Activated CD4-positive, alpha-beta T cell treated with anti-CD3 and anti-CD28 coated beads, Interleukin-2, amount 50 U/mL, for 16 hours (primary cell): ENCODE results near the gene ADGRA1.

ENCODE experiments used
- DNase-seq: peaks from one replicate; pipeline ENCODE4 v3.0.0-alpha.2; 2020

The ADGRA1 gene

DNA sequence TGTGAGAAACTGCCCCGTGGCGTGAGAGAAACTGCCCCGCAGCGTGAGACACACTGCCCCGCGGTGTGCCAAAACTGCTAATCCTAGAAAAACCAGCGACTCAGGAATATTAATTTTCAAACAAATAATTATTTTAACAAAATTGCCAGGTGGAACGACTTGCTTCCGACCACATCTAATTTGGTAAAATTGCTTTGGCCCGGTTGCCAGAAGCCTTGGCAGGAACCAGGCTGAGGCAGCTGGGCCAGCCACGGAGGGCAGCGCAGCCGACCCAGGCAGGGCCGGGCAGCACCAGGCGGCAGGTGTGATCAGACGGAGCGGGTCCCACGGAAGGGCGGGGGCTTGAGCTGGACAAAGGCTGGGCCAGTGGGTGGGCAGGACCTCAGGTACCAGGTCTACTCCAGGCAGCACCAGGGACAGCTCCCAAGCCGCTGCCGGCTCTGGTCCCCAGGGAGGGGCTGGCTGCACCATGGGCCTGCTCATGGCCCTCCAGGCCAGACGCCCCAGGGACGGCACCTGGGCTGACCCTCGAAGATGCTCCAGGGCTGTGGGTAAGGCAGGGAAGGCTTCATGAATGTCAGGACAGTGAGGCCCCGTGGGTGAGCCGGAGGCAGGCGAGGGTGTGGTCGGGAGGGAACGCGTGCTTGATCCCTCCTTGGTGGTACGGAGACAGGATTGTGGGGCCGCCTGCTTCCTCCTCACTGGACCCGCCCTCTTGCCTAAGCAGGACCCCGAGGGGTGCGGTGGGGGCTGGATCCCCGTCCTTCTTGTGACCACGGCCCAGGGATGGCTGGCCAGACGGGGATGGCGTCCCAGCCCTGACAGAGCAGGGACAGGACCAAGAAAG, 7.7 kb upstream of the ADGRA1 start:
- DNase-seq = no peak

DNA sequence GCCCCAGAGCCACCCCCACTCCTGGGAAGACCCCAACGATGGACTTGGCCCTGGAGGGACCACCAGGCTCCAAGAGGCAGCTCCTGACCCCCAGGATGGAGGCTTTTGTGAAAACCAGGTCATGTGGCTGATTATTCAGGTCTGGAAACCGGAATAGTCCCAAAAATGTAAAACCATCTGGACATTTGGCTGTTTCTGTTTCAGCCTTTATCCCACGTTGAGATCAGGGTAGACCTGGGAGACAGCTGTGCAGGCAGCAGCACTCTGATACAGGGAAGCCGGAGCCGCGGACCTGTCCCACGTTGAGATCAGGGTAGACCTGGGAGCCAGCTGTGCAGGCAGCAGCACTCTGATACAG, 7.1 kb upstream of the ADGRA1 start:
- no peak for DNase-seq

DNA sequence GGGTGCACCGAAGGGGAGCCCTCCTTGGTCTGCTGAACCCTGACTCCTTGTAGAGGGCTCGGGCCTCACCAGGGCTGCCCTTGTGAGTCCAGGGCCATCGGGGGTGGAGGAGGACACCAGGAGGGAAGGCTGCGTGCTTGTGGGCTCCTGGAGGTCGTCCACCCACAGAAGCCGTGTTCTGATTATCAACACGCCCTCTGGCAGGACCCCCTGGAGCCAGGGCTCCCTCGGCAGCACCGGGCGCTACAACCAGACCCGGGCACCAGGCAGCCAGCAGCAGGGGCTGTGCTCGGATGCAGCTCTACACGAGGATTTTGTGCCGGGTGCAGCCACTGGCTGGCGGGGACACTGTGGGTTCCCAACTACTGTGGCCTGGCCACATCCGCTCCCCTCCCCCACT, 6.1 kb upstream of the ADGRA1 start:
- no peak for DNase-seq

DNA sequence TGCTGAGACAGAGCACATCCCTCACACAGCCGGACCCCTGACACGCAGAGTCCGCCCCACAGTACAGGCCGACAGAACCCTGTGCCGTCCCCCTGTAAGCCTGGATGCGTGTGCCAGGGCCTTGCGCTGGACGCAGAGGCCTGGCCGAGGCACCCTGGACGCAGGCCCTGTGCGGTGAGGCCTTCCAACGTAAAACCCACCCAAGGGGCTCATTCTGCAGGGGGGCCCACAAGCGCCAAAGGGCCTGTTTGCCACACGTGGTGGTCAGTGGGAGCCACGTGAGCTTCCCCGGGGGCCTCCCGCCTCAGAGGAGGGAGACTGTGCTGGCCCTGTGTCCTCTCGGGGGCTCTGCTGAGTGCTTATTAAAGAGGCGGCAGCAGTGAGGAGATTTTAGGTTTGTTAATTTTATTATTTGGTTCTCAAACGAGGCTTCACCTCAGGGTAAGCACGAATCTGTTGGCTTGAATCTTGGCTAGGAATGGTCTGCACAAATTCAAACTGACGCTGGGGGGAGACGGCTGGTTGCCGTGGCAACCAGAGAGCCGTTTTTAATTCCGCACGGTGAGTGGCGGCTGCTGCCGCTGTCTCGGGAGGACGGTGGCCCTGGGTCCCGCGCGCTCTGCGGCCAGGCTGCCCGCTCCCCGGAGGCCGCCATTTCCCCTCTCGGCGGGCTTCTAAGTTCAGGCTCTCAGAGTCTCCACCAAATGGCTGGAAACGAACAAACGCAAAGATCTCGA, 4.9 kb upstream of the ADGRA1 start:
- DNase-seq = no peak

DNA sequence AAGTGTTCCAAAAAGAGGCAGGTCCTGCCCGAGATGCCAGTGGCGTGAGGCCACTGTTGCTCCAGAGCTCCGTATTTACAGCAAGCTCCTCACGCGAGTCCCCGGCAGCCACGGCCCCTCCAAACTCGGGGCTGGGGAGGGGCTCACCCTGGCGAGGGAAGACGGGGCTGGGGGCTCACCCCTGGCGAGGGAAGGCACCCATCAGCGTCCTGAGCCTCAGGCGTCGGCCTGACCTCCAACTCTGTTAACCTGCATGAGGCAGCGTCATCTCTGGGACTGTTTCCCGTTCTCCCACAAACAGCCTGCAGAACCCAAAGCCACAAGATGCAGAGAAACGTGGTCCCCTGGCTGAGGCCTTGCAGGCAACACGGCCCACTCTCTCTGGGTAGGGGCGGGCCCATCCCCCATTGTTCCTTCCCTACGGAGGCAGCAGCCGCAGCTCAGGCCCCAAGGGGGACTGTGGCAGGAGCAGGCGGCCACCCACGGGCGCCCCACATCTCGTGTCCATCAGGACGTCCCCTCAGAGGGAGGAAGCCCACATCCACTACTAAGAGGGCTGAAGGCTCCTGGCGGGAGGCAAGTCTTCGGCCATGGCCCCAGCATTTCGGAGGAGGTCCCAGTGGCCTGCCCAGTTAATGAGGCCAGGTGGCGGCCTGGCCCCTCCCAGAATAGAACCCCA, 4.2 kb upstream of the ADGRA1 start:
- no peak for DNase-seq

DNA sequence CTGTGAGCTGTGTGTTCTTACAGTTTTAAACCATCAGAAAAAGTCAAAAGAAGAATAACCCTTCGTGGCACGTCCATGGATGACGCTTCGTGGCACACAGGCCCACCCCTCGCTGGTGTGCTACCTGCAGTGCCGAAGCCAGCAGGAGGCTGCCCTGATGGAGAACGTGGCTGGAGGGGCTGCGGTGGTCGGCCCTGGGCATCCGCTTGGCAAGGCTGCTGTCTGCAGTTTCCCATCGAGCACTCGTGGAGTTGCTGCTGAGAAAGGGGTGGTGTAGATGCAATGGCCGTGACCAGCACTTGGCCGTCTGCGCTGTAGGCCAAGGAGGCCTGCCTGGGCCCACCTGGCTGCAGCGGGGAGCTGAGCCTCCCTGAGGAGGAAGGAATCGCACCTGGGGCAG, 3.2 kb upstream of the ADGRA1 start:
- DNase-seq = no peak

DNA sequence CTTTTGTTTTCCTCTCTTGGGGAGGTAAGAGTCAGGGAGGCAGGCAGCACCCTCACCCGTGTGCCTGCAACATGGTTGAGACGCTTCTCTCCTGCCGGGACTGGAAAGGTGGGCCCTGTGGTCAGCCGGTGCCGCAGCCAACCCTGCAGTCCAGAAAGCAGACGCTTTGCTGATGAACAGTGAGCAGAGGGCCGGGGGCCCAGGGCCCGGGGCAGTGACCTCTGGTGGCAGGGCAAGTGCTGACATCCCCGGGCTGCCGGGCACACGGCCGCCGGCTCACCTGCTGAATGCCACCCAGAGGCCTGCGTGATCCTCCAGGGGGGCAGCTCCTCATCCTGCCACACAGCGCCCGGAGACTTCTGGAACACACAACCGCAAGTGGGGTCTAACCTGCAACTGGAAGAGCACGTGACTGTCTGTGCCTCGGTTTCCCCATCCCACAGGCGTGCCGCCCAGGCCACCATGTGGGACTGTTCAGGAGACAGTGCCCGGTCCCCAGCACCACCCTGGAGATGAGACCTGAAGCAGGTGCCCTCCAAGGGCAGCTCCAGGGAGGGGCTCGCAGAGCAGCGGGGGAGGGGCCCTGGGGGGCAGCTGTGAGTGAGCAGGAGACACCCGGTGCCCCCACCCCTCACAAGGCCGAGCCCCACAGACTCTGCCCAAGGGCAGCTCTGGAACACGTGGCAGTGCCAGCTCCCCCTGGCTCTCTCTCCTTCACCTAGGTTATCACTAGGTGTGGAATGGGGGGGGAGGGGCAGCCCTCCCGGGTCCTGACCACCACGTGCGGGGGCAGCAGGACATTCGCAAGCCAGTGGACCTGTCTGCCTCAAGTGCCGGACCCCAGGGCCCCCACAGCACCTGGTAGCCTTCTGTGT, 2.2 kb upstream of the ADGRA1 start:
- no peak for DNase-seq

DNA sequence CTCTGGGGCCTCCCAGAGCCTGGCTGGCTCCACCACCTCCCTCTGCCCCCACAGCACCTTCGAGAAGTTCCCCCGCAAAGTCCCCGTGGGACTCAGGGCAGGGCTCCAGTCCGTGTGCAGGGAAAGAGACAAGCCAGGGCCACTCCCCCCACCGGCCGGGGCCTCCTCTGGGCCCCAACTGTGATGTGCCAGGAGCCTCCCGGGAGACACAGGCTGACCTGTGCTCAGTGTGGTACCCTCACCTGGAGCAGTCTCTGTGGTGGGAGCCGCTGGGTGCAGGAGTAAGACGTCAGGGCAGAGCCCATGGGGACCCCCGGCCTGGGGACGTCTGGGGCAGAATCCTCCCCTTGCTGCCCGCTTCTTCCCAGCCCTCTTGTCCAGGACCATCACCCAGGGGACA, 1.5 kb upstream of the ADGRA1 start:
- DNase-seq = no peak

DNA sequence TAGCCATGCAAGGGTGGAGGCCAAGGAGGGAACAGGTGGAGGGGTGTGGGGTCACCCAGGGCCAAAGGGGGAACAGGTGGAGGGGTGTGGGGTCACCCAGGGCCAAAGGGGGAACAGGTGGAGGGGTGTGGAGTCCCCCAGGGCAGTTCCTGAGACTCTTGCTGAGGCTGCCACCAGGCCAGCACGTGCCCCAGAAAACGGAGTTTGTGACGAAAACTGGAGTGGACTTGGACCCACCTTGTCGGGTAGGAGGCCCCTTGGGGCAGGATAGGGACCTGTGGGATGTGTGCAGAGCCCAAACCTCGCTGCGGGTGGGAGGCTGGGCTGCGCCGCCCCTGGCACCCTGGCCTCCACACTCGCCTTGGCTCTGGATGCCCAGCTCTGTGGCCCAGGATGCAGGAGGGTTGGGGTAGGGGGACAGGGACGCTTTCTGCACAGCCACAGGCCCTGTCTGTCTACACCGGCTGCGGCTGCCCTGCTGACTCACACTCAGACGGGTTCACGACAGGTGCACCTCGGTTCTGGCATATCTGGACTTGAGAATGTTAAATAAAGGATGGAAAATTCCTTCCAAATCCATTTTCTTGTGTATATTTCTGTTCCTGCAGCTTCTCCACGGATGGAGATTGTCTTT, 562 bp upstream of the ADGRA1 start:
- no peak for DNase-seq

DNA sequence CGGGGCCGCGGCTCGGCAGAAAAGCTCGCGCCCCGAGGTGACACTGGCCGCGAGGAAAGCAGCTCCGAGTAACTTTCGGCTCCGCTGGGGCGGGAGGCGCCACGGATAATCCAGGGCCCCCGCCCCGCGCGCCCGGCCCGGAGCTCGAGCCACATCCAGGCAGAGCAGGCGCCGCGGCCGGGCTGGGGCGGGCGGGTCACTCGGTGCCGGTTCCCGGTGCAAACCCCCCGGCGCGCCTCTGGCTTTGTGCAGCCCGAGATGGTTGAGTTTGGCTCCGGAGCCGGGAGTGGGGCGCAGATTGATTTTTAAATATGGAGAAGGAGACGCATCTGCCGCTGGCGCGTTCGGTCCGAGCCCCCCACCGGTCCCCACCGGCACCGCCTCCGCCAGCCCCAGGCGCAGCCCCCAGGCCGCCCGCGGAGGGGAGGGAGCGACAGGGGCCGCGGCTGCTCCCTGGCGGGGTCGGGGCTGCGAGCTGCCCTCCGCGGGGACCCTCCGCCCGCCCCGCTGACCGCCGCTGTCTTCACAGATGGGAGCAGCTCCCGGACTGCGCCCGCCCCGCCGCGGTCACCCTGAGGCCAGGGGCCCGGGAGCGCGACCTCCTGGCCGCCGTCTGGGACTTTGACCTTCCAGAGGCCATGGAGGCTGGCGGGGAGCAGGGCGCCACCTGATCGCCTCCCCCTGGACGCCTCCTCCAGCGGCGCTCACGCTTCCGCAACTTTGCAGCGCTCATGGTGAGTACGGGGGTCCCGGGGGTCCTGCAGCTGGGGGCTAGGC, 643 bp downstream of the ADGRA1 start:
- DNase-seq = no peak

DNA sequence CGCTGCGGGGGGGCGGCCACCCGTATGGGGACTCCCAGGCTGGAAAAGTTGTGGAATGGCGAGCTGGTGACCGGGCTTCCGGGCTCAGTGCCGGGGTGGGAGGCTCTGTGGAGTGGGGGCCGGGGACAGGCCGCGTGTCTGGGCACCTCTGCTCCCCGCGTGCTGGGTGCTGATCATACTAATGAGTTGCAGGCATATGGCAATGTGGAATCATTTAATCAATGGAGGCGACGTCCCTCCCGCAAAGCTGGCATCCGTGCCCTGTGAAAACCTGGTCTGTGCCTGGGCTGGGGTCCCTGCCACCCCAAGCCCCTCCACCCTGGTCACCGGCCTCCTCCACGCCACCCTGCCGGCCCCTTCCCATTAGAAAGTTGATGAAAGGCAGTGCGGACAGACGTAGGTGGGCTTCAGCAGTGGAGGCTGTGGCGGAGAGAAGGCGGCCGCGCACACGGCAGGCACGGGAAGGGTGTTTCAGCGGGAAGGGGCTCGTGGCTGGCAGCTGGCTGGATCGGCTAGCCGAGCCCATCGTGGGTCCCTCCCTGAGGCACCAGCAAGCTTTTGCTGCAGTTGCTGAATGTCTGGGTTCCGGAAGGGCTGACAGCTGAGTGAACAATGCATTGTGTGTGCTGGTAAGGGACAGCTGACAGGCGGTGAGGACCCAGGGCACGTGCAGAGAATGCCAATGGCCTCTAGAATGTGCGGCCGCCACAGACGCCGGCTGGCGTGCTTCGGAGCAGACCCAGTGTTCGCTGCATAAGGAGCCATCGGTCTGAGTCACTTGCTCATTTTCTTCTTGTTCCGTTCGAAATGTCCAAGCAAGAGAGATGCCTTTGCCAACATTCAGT, 1.5 kb downstream of the ADGRA1 start:
- DNase-seq = no peak

DNA sequence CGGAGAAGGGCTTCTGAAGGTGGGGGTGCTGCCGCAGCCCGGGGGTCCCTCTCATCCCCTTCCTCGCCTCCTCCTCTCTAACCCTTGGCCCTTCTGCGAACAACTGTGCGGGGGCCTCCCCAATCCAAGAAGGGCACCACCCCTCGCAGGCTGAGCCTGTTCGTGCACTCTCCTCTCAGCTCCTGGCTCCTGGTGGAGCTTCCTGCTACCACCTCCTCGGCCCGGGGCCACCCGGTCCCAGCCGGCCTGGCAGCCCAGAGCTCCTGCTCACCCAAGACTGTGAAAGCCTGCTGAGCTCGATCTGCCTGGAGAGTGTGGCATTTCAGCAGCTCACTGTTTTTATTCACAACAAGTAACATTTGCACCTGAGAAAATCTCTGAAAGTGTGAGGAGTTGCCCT, 2.4 kb downstream of the ADGRA1 start:
- DNase-seq = no peak

DNA sequence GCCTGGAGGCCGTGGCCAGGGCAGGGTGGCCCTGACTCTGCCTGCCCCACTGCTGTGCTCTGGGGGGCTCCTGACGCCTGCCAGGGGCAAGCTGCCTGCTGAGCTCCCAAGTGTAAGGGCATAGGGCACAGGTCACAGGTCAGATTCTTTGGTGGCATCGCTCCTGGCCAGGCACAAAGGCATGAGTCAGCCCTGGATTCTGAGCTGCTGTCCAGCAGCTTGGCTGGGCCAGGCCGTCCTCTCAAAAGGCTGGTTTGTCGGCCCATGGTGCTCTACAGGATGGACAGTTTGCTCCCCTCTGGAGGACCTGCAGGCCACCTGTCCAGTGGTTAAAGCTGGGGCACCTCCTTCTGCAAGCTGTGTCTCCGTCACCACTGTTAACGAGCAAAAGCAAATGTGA, 2.9 kb downstream of the ADGRA1 start:
- DNase-seq = no peak

DNA sequence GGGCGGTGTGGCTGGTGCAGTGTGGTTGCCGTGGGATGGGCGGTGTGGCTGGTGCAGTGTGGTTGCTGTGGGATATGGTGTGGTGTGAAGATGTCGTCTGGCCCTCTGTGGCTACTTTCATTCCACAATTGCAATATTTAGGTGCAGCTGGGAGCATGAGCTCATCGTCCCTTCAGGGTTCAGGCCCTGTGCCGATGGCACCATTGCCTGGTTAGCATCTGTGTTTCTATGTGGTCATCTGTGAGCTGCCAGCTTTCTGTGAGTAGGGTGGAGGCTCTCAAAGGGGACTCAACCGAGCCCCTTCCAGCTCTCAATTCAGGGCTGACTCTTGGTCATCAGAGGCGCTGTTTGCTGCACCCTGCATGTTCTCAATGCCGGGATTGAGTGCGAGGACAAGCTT, 3.6 kb downstream of the ADGRA1 start:
- no peak for DNase-seq

DNA sequence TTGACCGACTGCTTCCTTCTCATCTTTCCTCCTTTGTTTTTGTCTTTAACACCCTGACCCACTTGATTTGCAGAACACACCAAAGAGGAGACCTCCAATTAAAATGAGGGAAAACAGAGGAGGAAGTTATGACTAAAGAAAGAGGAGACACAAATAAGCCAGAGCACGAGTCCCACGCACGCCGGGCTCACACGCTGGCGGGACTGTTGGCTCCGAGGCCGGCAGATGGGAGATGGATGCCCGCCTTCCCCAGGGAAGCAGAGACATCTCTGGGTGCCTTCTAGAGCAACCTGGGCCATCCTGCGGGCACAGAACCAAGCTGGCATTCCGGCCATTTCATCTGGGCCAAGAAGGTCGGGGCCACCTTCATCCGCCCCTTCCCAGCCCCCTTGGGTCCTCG, 5.6 kb downstream of the ADGRA1 start:
- DNase-seq = no peak

DNA sequence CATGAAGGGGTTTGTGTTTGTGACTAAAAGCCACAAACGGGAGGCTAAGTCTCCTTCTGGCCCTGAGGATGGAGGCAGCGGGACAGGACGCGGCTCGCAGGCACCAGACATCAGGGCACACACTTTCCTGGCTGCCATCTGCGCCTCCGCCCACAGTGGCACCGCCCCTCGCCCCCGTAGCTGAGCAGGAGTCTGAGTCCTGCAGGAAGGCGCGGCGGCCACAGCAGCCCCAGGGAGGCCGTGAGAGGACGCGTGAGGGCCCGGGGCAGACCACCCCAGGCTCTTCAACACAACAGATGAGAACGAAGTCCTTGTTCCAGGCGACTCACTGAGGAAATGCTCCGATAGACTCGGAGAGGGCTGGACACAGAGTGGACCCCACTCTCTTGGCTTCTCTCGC, 6.6 kb downstream of the ADGRA1 start:
- no peak for DNase-seq

DNA sequence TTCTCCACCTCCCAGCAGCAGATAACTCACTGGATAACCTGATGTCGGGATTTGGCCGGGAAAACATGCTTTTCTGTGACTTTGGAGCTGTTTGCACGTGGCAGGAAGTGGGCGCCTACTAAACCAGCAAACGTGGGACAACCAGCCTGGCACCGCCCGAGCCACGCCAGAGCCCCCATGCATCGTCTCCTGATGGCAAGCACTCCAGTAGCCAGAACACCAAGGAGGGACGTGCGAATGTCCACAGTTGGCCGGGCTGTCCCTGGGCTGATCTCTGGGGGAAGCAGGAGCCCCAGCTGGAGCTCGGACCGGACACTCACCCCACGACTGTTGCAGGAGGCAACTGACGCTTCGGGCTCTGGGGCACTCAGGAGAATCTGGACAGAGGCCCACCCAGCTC, 7.1 kb downstream of the ADGRA1 start:
- no peak for DNase-seq

DNA sequence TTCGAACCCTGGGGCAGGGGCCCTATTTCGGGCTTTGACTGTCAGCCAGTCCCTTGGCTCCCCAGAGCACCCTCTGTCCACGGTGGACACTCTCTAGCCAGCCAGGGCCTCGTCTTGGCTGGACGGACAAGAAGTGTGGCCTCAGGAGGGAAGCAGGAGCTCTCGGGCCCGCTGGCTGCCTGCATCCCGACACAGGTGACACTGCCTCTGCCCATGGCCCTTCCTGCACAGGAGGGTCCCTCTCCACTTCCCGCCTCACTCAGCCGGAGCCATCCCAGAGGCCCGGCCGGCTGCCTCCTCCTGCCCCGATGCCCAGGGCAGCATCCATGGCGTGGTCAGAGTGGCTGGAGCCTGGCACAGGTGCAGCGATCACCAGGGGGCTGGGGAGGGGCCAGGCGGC, 7.9 kb downstream of the ADGRA1 start:
- no peak for DNase-seq

DNA sequence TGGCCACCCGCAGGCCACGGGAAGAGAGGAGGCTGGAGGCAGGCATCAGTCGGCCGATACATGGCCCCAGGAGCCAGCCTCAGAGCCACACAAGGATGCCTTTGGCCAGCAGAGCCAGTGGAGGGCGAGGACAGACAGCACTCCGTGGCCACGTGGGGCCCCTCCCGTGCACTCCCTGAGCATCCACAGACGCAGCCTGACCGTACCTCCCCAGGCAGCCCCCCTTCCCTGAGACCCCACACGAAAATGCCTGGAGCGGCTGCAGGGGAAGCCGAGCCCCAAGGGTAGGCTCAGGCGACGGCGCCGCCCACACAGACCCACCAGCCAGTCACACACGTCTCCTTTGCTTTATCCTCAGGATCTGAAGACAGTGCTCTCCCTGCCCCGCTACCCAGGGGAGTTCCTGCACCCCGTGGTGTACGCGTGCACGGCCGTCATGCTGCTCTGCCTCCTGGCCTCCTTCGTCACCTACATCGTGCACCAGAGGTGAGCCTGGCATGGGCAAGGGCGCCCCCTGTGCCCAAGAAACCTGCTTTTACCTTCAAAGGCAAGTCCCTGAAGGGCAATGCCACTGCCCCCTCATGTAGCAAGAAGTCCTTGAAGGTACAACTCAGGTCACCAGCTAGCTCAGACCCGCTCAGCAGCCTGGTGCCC, 9.0 kb downstream of the ADGRA1 start:
- no peak for DNase-seq

DNA sequence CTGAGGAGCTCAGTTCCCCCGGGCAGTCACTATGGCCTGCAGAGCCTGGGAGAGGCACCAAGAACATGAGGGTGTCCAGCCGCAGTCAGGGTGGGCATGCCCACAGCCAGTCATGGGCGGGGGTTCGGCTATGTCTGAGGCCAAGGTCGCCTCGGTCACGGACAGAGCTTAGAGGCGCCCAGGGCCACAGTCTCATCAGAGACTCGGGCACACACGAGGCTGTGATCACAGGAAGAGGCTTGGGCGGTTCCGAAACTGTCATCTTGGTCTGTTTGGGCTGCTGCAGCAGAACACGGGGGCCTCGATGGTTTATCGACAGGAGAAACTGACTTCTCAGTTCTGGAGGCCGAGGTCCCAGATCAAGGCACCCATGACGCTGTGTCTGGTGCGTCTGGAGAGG, 9.7 kb downstream of the ADGRA1 start:
- no peak for DNase-seq
